ENCODE results near the gene CTSZ. TPM values are rescaled to one million over a fixed set of nuclear protein-coding genes. Genes with fewer than 3 reads are reported as not detected.

The CTSZ gene
- total RNA-seq: 100 to 1,000 TPM; 242 to 436 TPM

GRCh38 chr20:59006864-59007664 is at the start of gene CTSZ:
CTSZ (minus strand) TSS chr20:59007254; CDS start chr20:59007128, 126 bp downstream.
- ATAC-seq (ENCODE audit: insufficient number of reproducible peaks, low FRiP score, low read depth): peak; percentile 64
- no peaks in the 10 kb centered on the region for H3K27me3 ChIP-seq (replicated peaks; ENCODE audit: insufficient read depth)
- DNase-seq (ENCODE audit: low spot score): no peak
- H3K4me3 ChIP-seq: peak within 1 kb of the TSS; percentile 81
- H3K36me3 ChIP-seq: peaks cover 3% of the 10 kb centered on the region
- H3K4me1 ChIP-seq (ENCODE audit: control insufficient read depth in 1 of 2, low read depth in 2 of 2): peaks cover 34 to 60% of the 10 kb centered on the region in 2 donors
- TF ChIP-seq, protein P1, sequence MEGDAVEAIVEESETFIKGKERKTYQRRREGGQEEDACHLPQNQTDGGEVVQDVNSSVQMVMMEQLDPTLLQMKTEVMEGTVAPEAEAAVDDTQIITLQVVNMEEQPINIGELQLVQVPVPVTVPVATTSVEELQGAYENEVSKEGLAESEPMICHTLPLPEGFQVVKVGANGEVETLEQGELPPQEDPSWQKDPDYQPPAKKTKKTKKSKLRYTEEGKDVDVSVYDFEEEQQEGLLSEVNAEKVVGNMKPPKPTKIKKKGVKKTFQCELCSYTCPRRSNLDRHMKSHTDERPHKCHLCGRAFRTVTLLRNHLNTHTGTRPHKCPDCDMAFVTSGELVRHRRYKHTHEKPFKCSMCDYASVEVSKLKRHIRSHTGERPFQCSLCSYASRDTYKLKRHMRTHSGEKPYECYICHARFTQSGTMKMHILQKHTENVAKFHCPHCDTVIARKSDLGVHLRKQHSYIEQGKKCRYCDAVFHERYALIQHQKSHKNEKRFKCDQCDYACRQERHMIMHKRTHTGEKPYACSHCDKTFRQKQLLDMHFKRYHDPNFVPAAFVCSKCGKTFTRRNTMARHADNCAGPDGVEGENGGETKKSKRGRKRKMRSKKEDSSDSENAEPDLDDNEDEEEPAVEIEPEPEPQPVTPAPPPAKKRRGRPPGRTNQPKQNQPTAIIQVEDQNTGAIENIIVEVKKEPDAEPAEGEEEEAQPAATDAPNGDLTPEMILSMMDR (IDR thresholded peaks at IDR 0.05): no peak
- no peaks in the 10 kb centered on the region for H3K9me3 ChIP-seq
- H3K27ac ChIP-seq: peak within 1 kb of the TSS; percentile 82 to 89

GRCh38 chr20:59055302-59055701 is 48.2 kb upstream of the CTSZ start:
- no peak overlapping the region for H3K27ac ChIP-seq
- no peaks in the 10 kb centered on the region for H3K27me3 ChIP-seq (replicated peaks; ENCODE audit: insufficient read depth)
- no peak for ATAC-seq (ENCODE audit: insufficient number of reproducible peaks, low FRiP score, low read depth)
- DNase-seq (ENCODE audit: low spot score): no peak
- H3K36me3 ChIP-seq: no peaks in the 10 kb centered on the region
- no peak overlapping the region for H3K4me3 ChIP-seq
- no peaks in the 10 kb centered on the region for H3K4me1 ChIP-seq (ENCODE audit: control insufficient read depth in 1 of 2, low read depth in 2 of 2)
- H3K9me3 ChIP-seq: no peaks in the 10 kb centered on the region
- TF ChIP-seq, protein P1 (IDR thresholded peaks at IDR 0.05): peak; percentile 23

DNA sequence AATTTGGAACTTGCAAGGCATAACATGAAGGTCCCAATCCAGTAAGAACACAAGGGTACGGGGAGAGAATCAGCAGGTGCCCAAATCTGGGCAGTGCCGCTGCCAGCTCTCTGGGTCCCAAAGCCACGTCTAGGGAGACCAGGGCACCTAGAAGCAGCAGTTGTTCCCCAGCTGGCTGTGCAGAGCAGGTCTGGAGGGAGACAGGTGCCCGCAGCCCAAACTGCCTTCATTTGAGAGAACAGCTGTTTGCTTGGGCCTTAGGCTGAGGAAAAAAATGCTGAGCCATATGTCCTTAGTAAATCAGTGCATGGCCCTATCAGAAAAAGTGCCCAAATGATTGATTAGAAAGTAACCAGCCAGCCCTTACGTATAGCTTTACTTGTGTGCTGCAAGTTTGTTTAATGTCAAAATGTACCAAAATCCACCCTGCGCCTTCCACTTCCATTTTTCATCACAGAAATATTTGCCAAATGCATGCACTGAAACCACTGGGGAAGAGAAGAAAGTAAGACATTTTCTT is 44.7 kb upstream of the CTSZ start:
- Histone ChIP-seq H3K27ac (no peak overlapping the region), H3K9me3 (no peaks in the 10 kb centered on the region), H3K27me3 (replicated peaks; ENCODE audit: insufficient read depth) (no peaks in the 10 kb centered on the region), H3K4me1 (ENCODE audit: control insufficient read depth in 1 of 2, low read depth in 2 of 2) (no peaks in the 10 kb centered on the region), H3K4me3 (no peak overlapping the region), H3K36me3 (no peaks in the 10 kb centered on the region)
- no peak for DNase-seq (ENCODE audit: low spot score)
- TF ChIP-seq, protein P1 (IDR thresholded peaks at IDR 0.05): no peak
- ATAC-seq (ENCODE audit: insufficient number of reproducible peaks, low FRiP score, low read depth): no peak

DNA sequence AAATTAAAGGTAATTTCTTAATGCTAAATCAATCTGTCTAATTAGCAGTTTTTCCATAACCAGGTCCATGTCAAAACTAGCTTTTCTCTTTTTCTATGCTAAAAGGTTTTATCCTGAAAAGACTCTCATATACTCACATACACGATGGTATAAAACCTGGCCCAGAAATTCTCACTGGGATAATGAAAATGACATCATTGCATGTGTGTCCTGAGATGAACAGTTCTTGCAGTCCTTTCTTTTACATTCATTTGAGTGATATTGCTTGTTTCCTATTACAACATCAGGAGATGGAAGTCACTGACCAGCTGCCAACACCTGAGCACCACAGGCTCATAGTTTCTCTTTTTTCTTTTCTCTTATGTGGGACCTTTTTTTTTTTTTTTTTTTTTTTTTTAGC is 43.4 kb upstream of the CTSZ start:
- Histone ChIP-seq H3K36me3 (no peaks in the 10 kb centered on the region), H3K9me3 (no peaks in the 10 kb centered on the region), H3K27me3 (replicated peaks; ENCODE audit: insufficient read depth) (no peaks in the 10 kb centered on the region), H3K27ac (no peak overlapping the region), H3K4me1 (ENCODE audit: control insufficient read depth in 1 of 2, low read depth in 2 of 2) (no peaks in the 10 kb centered on the region), H3K4me3 (no peak overlapping the region)
- TF ChIP-seq, protein P1 (IDR thresholded peaks at IDR 0.05): no peak
- ATAC-seq (ENCODE audit: insufficient number of reproducible peaks, low FRiP score, low read depth) (no peak), DNase-seq (ENCODE audit: low spot score) (no peak)

- TF ChIP-seq, protein P1 (IDR thresholded peaks at IDR 0.05): no peak
- ATAC-seq (ENCODE audit: insufficient number of reproducible peaks, low FRiP score, low read depth) (no peak), DNase-seq (ENCODE audit: low spot score) (no peak)
- Histone ChIP-seq H3K36me3 (no peaks in the 10 kb centered on the region), H3K4me1 (ENCODE audit: control insufficient read depth in 1 of 2, low read depth in 2 of 2) (no peaks in the 10 kb centered on the region), H3K27me3 (replicated peaks; ENCODE audit: insufficient read depth) (no peaks in the 10 kb centered on the region), H3K9me3 (no peaks in the 10 kb centered on the region), H3K27ac (no peak overlapping the region), H3K4me3 (no peak overlapping the region)
These were observed 41.6 kb upstream of the CTSZ start for GRCh38 chr20:59048681-59049030.

Data from thoracic aorta (tissue), 2 donors.